NCI-H1930 (cell line): ENCODE data around the gene TBCB.
"Not testable (repeated sequence)": the region's sequence is repeated elsewhere in the genome, so short reads cannot be mapped to it uniquely, and the experiment has no call there.

ENCODE experiments used
- DNase-seq, 2 experiments: peaks; one replicate each; lab custom pipeline; 2025; lab: John Stamatoyannopoulos, UW

The TBCB gene

GRCh38 chr19:36173846-36174245 lies 58.6 kb downstream of the TBCB start:
- not testable (repeated sequence) for DNase-seq
